NCI-H446 treated with DMSO at 0.1 percent for 48 hours (cell line): ENCODE results near the gene FAAP100.

Experiments
- DNase-seq: peaks from one replicate; lab custom pipeline; 2025; lab: John Stamatoyannopoulos, UW

The FAAP100 gene

GRCh38 chr17:81577278-81578000 lies 25.3 kb upstream of the FAAP100 start:
- no peak for DNase-seq

- peak; percentile 12 for DNase-seq
Observed at GRCh38 chr17:81576621-81577277, 24.6 kb upstream of the FAAP100 start.

GRCh38 chr17:81575836-81576235 lies 23.7 kb upstream of the FAAP100 start:
- no peak for DNase-seq

GRCh38 chr17:81574643-81574956 lies 22.4 kb upstream of the FAAP100 start:
- DNase-seq = no peak

- no peak for DNase-seq
Observed at GRCh38 chr17:81573794-81574642, 21.9 kb upstream of the FAAP100 start.

- DNase-seq = peak; percentile 83
Observed at GRCh38 chr17:81572563-81573168, 20.5 kb upstream of the FAAP100 start.

- no peak for DNase-seq
Observed at GRCh38 chr17:81570964-81571363, 18.8 kb upstream of the FAAP100 start.

GRCh38 chr17:81569986-81570514 lies 17.9 kb upstream of the FAAP100 start:
- DNase-seq = no peak

- DNase-seq = no peak
Observed at GRCh38 chr17:81568416-81568815, 16.3 kb upstream of the FAAP100 start.

- DNase-seq = no peak
Observed at GRCh38 chr17:81567191-81567590, 15.0 kb upstream of the FAAP100 start.

GRCh38 chr17:81566461-81567126 lies 14.4 kb upstream of the FAAP100 start:
- DNase-seq = peak; percentile 46

GRCh38 chr17:81565231-81565630 lies 13.1 kb upstream of the FAAP100 start:
- no peak for DNase-seq

GRCh38 chr17:81564778-81565177 lies 12.6 kb upstream of the FAAP100 start:
- DNase-seq = no peak

- DNase-seq = no peak
Observed at GRCh38 chr17:81563861-81564586, 11.9 kb upstream of the FAAP100 start.

- DNase-seq = no peak
Observed at GRCh38 chr17:81561494-81561885, 9.3 kb upstream of the FAAP100 start.

GRCh38 chr17:81558941-81559806 lies 7.0 kb upstream of the FAAP100 start:
- no peak for DNase-seq

- DNase-seq = no peak
Observed at GRCh38 chr17:81558115-81558468, 5.9 kb upstream of the FAAP100 start.

- no peak for DNase-seq
Observed at GRCh38 chr17:81557276-81558114, 5.3 kb upstream of the FAAP100 start.

GRCh38 chr17:81556863-81557262 lies 4.7 kb upstream of the FAAP100 start:
- no peak for DNase-seq
